Measurements from ENCODE around the gene ZEB2. TPM values are rescaled to one million over a fixed set of nuclear protein-coding genes. Genes with fewer than 3 reads are reported as not detected.

ZEB2 gene
- total RNA-seq, 5 donors from 2014 or later (not counting 1 experiment from before 2014, with no cell fraction given): 8.9 to 106 (median 23.7) TPM

- no peaks in the 10 kb centered on the region for H3K36me3 Mint-ChIP-seq
- peaks cover 0 to 41% (median 6%) of the 10 kb centered on the region in 3 donors for H3K4me1 Mint-ChIP-seq
- DNase-seq (peak in 1 of 35 experiments; percentile 52), ATAC-seq (replicated peaks in 1 of 4) (peak in 1 of 4 experiments; percentile 19)
- no peaks in the 10 kb centered on the region for H3K36me3 ChIP-seq (ENCODE audit: control insufficient read depth in 2 of 2, extremely low read depth in 1 of 2, insufficient read depth in 1 of 2, low read length in 1 of 2)
- H3K27me3 Mint-ChIP-seq: no peaks in the 10 kb centered on the region
- peaks cover 0 to 17% of the 10 kb centered on the region in 2 experiments for H3K4me1 ChIP-seq (ENCODE audit: control insufficient read depth in 1 of 2, extremely low read depth in 1 of 2, insufficient read depth in 2 of 2, low read length in 2 of 2)
- H3K9me3 Mint-ChIP-seq: no peaks in the 10 kb centered on the region
- H3K27ac ChIP-seq (ENCODE audit: low read length): no peak overlapping the region
- no peak overlapping the region for H3K4me3 Mint-ChIP-seq
- H3K27ac Mint-ChIP-seq: no peak overlapping the region
- H3K27me3 ChIP-seq (replicated peaks in 1 of 2; ENCODE audit: control insufficient read depth in 2 of 2, extremely low read depth in 1 of 2, insufficient read depth in 2 of 2, low read length in 1 of 2): no peaks in the 10 kb centered on the region
- H3K9me3 ChIP-seq: no peaks in the 10 kb centered on the region
- ChIA-PET CTCF (no interaction called here), POLR2A (interaction anchor here in 1 of 2 donors (0.6 kb wide), 1 partner anchor 84 kb away, joined by 4 read pairs; no protein-coding TSS in a partner anchor)
- H3K4me3 ChIP-seq (ENCODE audit: control insufficient read depth in 1 of 2, extremely low read depth in 1 of 2, low read length in 1 of 2): no peak overlapping the region
Measured at GRCh38 chr2:144490017-144490416, 29.9 kb downstream of the ZEB2 start.

- 97% methylated on average over 6 of the region's 10 CpGs for WGBS (ENCODE audit: insufficient coverage)
- no peak for ATAC-seq (replicated peaks in 1 of 4)
- no peak overlapping the region for H3K4me3 ChIP-seq (ENCODE audit: control insufficient read depth in 1 of 2, extremely low read depth in 1 of 2, low read length in 1 of 2)
- no peaks in the 10 kb centered on the region for H3K36me3 ChIP-seq (ENCODE audit: control insufficient read depth in 2 of 2, extremely low read depth in 1 of 2, insufficient read depth in 1 of 2, low read length in 1 of 2)
- Mint-ChIP-seq H3K4me1 (peaks cover 0 to 37% (median 6%) of the 10 kb centered on the region in 3 donors), H3K4me3 (no peak overlapping the region), H3K36me3 (no peaks in the 10 kb centered on the region), H3K27ac (no peak overlapping the region), H3K27me3 (no peaks in the 10 kb centered on the region), H3K9me3 (no peaks in the 10 kb centered on the region)
- peaks cover 0 to 17% of the 10 kb centered on the region in 2 experiments for H3K4me1 ChIP-seq (ENCODE audit: control insufficient read depth in 1 of 2, extremely low read depth in 1 of 2, insufficient read depth in 2 of 2, low read length in 2 of 2)
- no peak for DNase-seq
- no peaks in the 10 kb centered on the region for H3K27me3 ChIP-seq (replicated peaks in 1 of 2; ENCODE audit: control insufficient read depth in 2 of 2, extremely low read depth in 1 of 2, insufficient read depth in 2 of 2, low read length in 1 of 2)
- H3K27ac ChIP-seq (ENCODE audit: low read length): no peak overlapping the region
- H3K9me3 ChIP-seq: no peaks in the 10 kb centered on the region
- CTCF ChIA-PET: no interaction called here
- POLR2A ChIA-PET: no interaction called here
Measured at GRCh38 chr2:144489315-144489916, 30.5 kb downstream of the ZEB2 start.

- Mint-ChIP-seq H3K27me3 (no peaks in the 10 kb centered on the region), H3K27ac (no peak overlapping the region), H3K36me3 (no peaks in the 10 kb centered on the region), H3K9me3 (no peaks in the 10 kb centered on the region), H3K4me1 (peaks cover 0 to 15% (median 0%) of the 10 kb centered on the region in 3 donors), H3K4me3 (no peak overlapping the region)
- DNase-seq (no peak), ATAC-seq (replicated peaks in 1 of 4) (no peak)
- no peaks in the 10 kb centered on the region for H3K36me3 ChIP-seq (ENCODE audit: control insufficient read depth in 2 of 2, extremely low read depth in 1 of 2, insufficient read depth in 1 of 2, low read length in 1 of 2)
- no peak overlapping the region for H3K4me3 ChIP-seq (ENCODE audit: control insufficient read depth in 1 of 2, extremely low read depth in 1 of 2, low read length in 1 of 2)
- 88% methylated on average over 1 of the region's 5 CpGs for WGBS (ENCODE audit: insufficient coverage)
- peaks cover 0 to 10% of the 10 kb centered on the region in 2 experiments for H3K4me1 ChIP-seq (ENCODE audit: control insufficient read depth in 1 of 2, extremely low read depth in 1 of 2, insufficient read depth in 2 of 2, low read length in 2 of 2)
- POLR2A ChIA-PET: interaction anchor here in 1 of 2 donors (0.6 kb wide), 1 partner anchor 87 kb away, joined by 3 read pairs; no protein-coding TSS in a partner anchor
- no peaks in the 10 kb centered on the region for H3K27me3 ChIP-seq (replicated peaks in 1 of 2; ENCODE audit: control insufficient read depth in 2 of 2, extremely low read depth in 1 of 2, insufficient read depth in 2 of 2, low read length in 1 of 2)
- no peaks in the 10 kb centered on the region for H3K9me3 ChIP-seq
- CTCF ChIA-PET: no interaction called here
- no peak overlapping the region for H3K27ac ChIP-seq (ENCODE audit: low read length)
Measured at GRCh38 chr2:144484201-144484948, 35.5 kb downstream of the ZEB2 start.

- ChIA-PET CTCF (no interaction called here), POLR2A (interaction anchor here in 1 of 2 donors (0.5 kb wide), 1 partner anchor 21 kb away, joined by 3 read pairs; no protein-coding TSS in a partner anchor)
- no peak for ATAC-seq (replicated peaks in 1 of 4)
- Mint-ChIP-seq H3K27ac (no peak overlapping the region), H3K9me3 (no peaks in the 10 kb centered on the region), H3K4me3 (no peak overlapping the region), H3K4me1 (peaks cover 0 to 16% (median 0%) of the 10 kb centered on the region in 3 donors), H3K27me3 (no peaks in the 10 kb centered on the region), H3K36me3 (no peaks in the 10 kb centered on the region)
- WGBS (ENCODE audit: insufficient coverage): no CpG with 5 or more reads among the region's 4 CpGs
- no peak overlapping the region for H3K27ac ChIP-seq (ENCODE audit: low read length)
- H3K9me3 ChIP-seq: no peaks in the 10 kb centered on the region
- DNase-seq: no peak
- H3K27me3 ChIP-seq (replicated peaks in 1 of 2; ENCODE audit: control insufficient read depth in 2 of 2, extremely low read depth in 1 of 2, insufficient read depth in 2 of 2, low read length in 1 of 2): no peaks in the 10 kb centered on the region
- H3K4me3 ChIP-seq (ENCODE audit: control insufficient read depth in 1 of 2, extremely low read depth in 1 of 2, low read length in 1 of 2): no peak overlapping the region
- no peaks in the 10 kb centered on the region for H3K36me3 ChIP-seq (ENCODE audit: control insufficient read depth in 2 of 2, extremely low read depth in 1 of 2, insufficient read depth in 1 of 2, low read length in 1 of 2)
- H3K4me1 ChIP-seq (ENCODE audit: control insufficient read depth in 1 of 2, extremely low read depth in 1 of 2, insufficient read depth in 2 of 2, low read length in 2 of 2): peaks cover 0 to 17% of the 10 kb centered on the region in 2 experiments
Measured at GRCh38 chr2:144481666-144482065, 38.3 kb downstream of the ZEB2 start.

GRCh38 chr2:144481109-144481508 lies 38.8 kb downstream of the ZEB2 start:
- no peaks in the 10 kb centered on the region for H3K27me3 ChIP-seq (replicated peaks in 1 of 2; ENCODE audit: control insufficient read depth in 2 of 2, extremely low read depth in 1 of 2, insufficient read depth in 2 of 2, low read length in 1 of 2)
- Mint-ChIP-seq H3K27ac (peak overlapping the region in 1 of 2 donors; percentile 61), H3K4me3 (no peak overlapping the region), H3K27me3 (no peaks in the 10 kb centered on the region), H3K9me3 (no peaks in the 10 kb centered on the region), H3K36me3 (no peaks in the 10 kb centered on the region), H3K4me1 (peaks cover 0 to 19% (median 0%) of the 10 kb centered on the region in 3 donors)
- no peak overlapping the region for H3K4me3 ChIP-seq (ENCODE audit: control insufficient read depth in 1 of 2, extremely low read depth in 1 of 2, low read length in 1 of 2)
- ATAC-seq (replicated peaks in 1 of 4) (no peak), DNase-seq (no peak)
- ChIA-PET CTCF (no interaction called here), POLR2A (interaction anchor here in 1 of 2 donors (0.5 kb wide), 1 partner anchor 22 kb away, joined by 3 read pairs; no protein-coding TSS in a partner anchor)
- H3K9me3 ChIP-seq: no peaks in the 10 kb centered on the region
- H3K36me3 ChIP-seq (ENCODE audit: control insufficient read depth in 2 of 2, extremely low read depth in 1 of 2, insufficient read depth in 1 of 2, low read length in 1 of 2): no peaks in the 10 kb centered on the region
- H3K27ac ChIP-seq (ENCODE audit: low read length): peak overlapping the region; percentile 1
- 92% methylated on average over 2 of the region's 6 CpGs for WGBS (ENCODE audit: insufficient coverage)
- H3K4me1 ChIP-seq (ENCODE audit: control insufficient read depth in 1 of 2, extremely low read depth in 1 of 2, insufficient read depth in 2 of 2, low read length in 2 of 2): peaks cover 0 to 21% of the 10 kb centered on the region in 2 experiments

- CTCF ChIA-PET: no interaction called here
Measured at GRCh38 chr2:144480285-144480684, 39.6 kb downstream of the ZEB2 start.

More at GRCh38 chr2:144480285-144480684, 39.6 kb downstream of the ZEB2 start:
- no peak overlapping the region for H3K27ac ChIP-seq (ENCODE audit: low read length)
- ATAC-seq (replicated peaks in 1 of 4): no peak
- no peaks in the 10 kb centered on the region for H3K27me3 ChIP-seq (replicated peaks in 1 of 2; ENCODE audit: control insufficient read depth in 2 of 2, extremely low read depth in 1 of 2, insufficient read depth in 2 of 2, low read length in 1 of 2)
- POLR2A ChIA-PET: interaction anchor here in 1 of 2 donors (0.6 to 0.7 kb wide), 2 partner anchors 11 to 52 kb away, joined by 5 to 8 read pairs; no protein-coding TSS in a partner anchor
- no peak overlapping the region for H3K4me3 Mint-ChIP-seq
- H3K4me1 ChIP-seq (ENCODE audit: control insufficient read depth in 1 of 2, extremely low read depth in 1 of 2, insufficient read depth in 2 of 2, low read length in 2 of 2): peaks cover 0 to 22% of the 10 kb centered on the region in 2 experiments
- no peak overlapping the region for H3K4me3 ChIP-seq (ENCODE audit: control insufficient read depth in 1 of 2, extremely low read depth in 1 of 2, low read length in 1 of 2)
- H3K27me3 Mint-ChIP-seq: no peaks in the 10 kb centered on the region
- DNase-seq: no peak
- H3K36me3 Mint-ChIP-seq: no peaks in the 10 kb centered on the region
- no CpG with 5 or more reads among the region's 1 CpG for WGBS (ENCODE audit: insufficient coverage)
- no peaks in the 10 kb centered on the region for H3K9me3 Mint-ChIP-seq
- no peaks in the 10 kb centered on the region for H3K9me3 ChIP-seq
- H3K4me1 Mint-ChIP-seq: peaks cover 0 to 19% (median 0%) of the 10 kb centered on the region in 3 donors
- no peaks in the 10 kb centered on the region for H3K36me3 ChIP-seq (ENCODE audit: control insufficient read depth in 2 of 2, extremely low read depth in 1 of 2, insufficient read depth in 1 of 2, low read length in 1 of 2)
- H3K27ac Mint-ChIP-seq: no peak overlapping the region

Data from T-cell (primary cell).